Stimulated activated naive B cell treated with anti-CD40 and anti-IgM and Interleukin-4, amounts not matched to agents 10 μg/mL and 1 μg/mL and 100 μg/mL, for 72 hours (primary cell): ENCODE results near the gene PDE6C.

Experiments
- ATAC-seq, 2 donors: fragments of 150-1000 bp; cut with Tn5 transposase; replicated peaks; 2 replicates each; pipeline ENCODE4 v1.10.0; 2021; ENCODE audit warnings: moderate library complexity in 1 of 2
- DNase-seq: peaks from one replicate; pipeline ENCODE4 v3.0.0; 2021
- H3K27ac Mint-ChIP-seq: one replicate; pipeline ENCODE4 v1.8.0; 2022; ENCODE audit warnings: mild to moderate bottlenecking, mixed read lengths
- H3K27me3 Mint-ChIP-seq, 2 donors: one replicate each; pipeline ENCODE4 v1.8.0; 2022; ENCODE audit warnings: mixed read lengths in 2 of 2
- H3K36me3 Mint-ChIP-seq, 2 donors: one replicate each; pipeline ENCODE4 v1.8.0; 2022; ENCODE audit warnings: mixed read lengths in 2 of 2, mild to moderate bottlenecking in 1 of 2
- H3K4me1 Mint-ChIP-seq, 2 donors: one replicate each; pipeline ENCODE4 v1.8.0; 2022; ENCODE audit warnings: mixed read lengths in 2 of 2, mild to moderate bottlenecking in 1 of 2
- H3K4me3 Mint-ChIP-seq, 2 donors: one replicate each; pipeline ENCODE4 v1.8.0; 2022; ENCODE audit warnings: mild to moderate bottlenecking in 2 of 2, mixed read lengths in 2 of 2, moderate library complexity in 1 of 2
- H3K9me3 Mint-ChIP-seq, 2 donors: one replicate each; pipeline ENCODE4 v1.8.0; 2022; ENCODE audit warnings: mixed read lengths in 2 of 2, mild to moderate bottlenecking in 1 of 2

Gene PDE6C

GRCh38 chr10:93612311-93612710 is at the start of gene PDE6C:
PDE6C (plus strand) TSS chr10:93612537; CDS start chr10:93612726, 189 bp downstream.
- no peaks in the 10 kb centered on the region for H3K36me3 Mint-ChIP-seq
- H3K4me3 Mint-ChIP-seq: no peak within 1 kb of the TSS
- H3K4me1 Mint-ChIP-seq: peaks cover 5 to 11% of the 10 kb centered on the region in 2 donors
- ATAC-seq: no peak
- H3K27me3 Mint-ChIP-seq: peaks cover 9 to 26% of the 10 kb centered on the region in 2 donors
- H3K9me3 Mint-ChIP-seq: peaks cover 0 to 3% of the 10 kb centered on the region in 2 donors
- H3K27ac Mint-ChIP-seq: no peak within 1 kb of the TSS
- no peak for DNase-seq

GRCh38 chr10:93565446-93565845 is 46.9 kb upstream of the PDE6C start:
- ATAC-seq: peak in 1 of 2 donors; percentile 36
- Mint-ChIP-seq H3K27ac (no peak overlapping the region), H3K4me3 (no peak overlapping the region), H3K27me3 (peaks cover 36 to 60% of the 10 kb centered on the region in 2 donors), H3K9me3 (no peaks in the 10 kb centered on the region), H3K36me3 (no peaks in the 10 kb centered on the region), H3K4me1 (peaks cover 11 to 17% of the 10 kb centered on the region in 2 donors)
- DNase-seq: no peak

GRCh38 chr10:93566435-93567276 is 45.7 kb upstream of the PDE6C start, which contains the start of gene FFAR4:
FFAR4 (plus strand) TSS chr10:93566665; CDS start chr10:93566721, 56 bp downstream.
- peak within 1 kb of the TSS; percentile 45 to 65 for H3K4me3 Mint-ChIP-seq
- peaks cover 44 to 66% of the 10 kb centered on the region in 2 donors for H3K27me3 Mint-ChIP-seq

GRCh38 chr10:93567277-93568104 is 44.8 kb upstream of the PDE6C start:
- Mint-ChIP-seq H3K4me1 (peaks cover 11 to 17% of the 10 kb centered on the region in 2 donors), H3K36me3 (no peaks in the 10 kb centered on the region), H3K4me3 (peak overlapping the region; percentile 32 to 59), H3K9me3 (no peaks in the 10 kb centered on the region), H3K27ac (peak overlapping the region; percentile 69), H3K27me3 (peaks cover 51 to 68% of the 10 kb centered on the region in 2 donors)
- DNase-seq: no peak
- ATAC-seq: no peak

More at GRCh38 chr10:93566435-93567276, 45.7 kb upstream of the PDE6C start, which contains the start of gene FFAR4:
- DNase-seq: no peak
- ATAC-seq: no peak
- Mint-ChIP-seq H3K4me1 (peaks cover 11 to 17% of the 10 kb centered on the region in 2 donors), H3K27ac (peak within 1 kb of the TSS; percentile 69), H3K36me3 (no peaks in the 10 kb centered on the region), H3K9me3 (no peaks in the 10 kb centered on the region)

- Mint-ChIP-seq H3K27me3 (peaks cover 57 to 73% of the 10 kb centered on the region in 2 donors), H3K4me1 (peaks cover 11 to 22% of the 10 kb centered on the region in 2 donors), H3K36me3 (no peaks in the 10 kb centered on the region), H3K9me3 (no peaks in the 10 kb centered on the region), H3K4me3 (no peak overlapping the region), H3K27ac (peak overlapping the region; percentile 44)
- ATAC-seq (no peak), DNase-seq (no peak)
These were observed 44.3 kb upstream of the PDE6C start for GRCh38 chr10:93568105-93568390.

- ATAC-seq: no peak
- Mint-ChIP-seq H3K36me3 (no peaks in the 10 kb centered on the region), H3K27ac (no peak overlapping the region), H3K4me3 (no peak overlapping the region), H3K27me3 (peaks cover 57 to 64% of the 10 kb centered on the region in 2 donors), H3K4me1 (peaks cover 12 to 24% of the 10 kb centered on the region in 2 donors), H3K9me3 (no peaks in the 10 kb centered on the region)
- DNase-seq: no peak
These were observed 42.0 kb upstream of the PDE6C start for GRCh38 chr10:93570383-93570782.

- ATAC-seq (no peak), DNase-seq (no peak)
- no peaks in the 10 kb centered on the region for H3K9me3 Mint-ChIP-seq
- peaks cover 3 to 11% of the 10 kb centered on the region in 2 donors for H3K4me1 Mint-ChIP-seq
- H3K36me3 Mint-ChIP-seq: no peaks in the 10 kb centered on the region
- no peak overlapping the region for H3K27ac Mint-ChIP-seq
- peaks cover 44 to 50% of the 10 kb centered on the region in 2 donors for H3K27me3 Mint-ChIP-seq
- H3K4me3 Mint-ChIP-seq: no peak overlapping the region
These were observed 39.7 kb upstream of the PDE6C start for GRCh38 chr10:93572606-93573005.

GRCh38 chr10:93573051-93573909 is 39.1 kb upstream of the PDE6C start:
- H3K4me1 Mint-ChIP-seq: peaks cover 3 to 11% of the 10 kb centered on the region in 2 donors
- no peak for DNase-seq
- peak in 1 of 2 donors; percentile 48 for ATAC-seq
- peaks cover 42 to 48% of the 10 kb centered on the region in 2 donors for H3K27me3 Mint-ChIP-seq
- no peak overlapping the region for H3K4me3 Mint-ChIP-seq
- H3K36me3 Mint-ChIP-seq: no peaks in the 10 kb centered on the region
- no peaks in the 10 kb centered on the region for H3K9me3 Mint-ChIP-seq
- H3K27ac Mint-ChIP-seq: no peak overlapping the region

GRCh38 chr10:93573924-93574323 is 38.4 kb upstream of the PDE6C start:
- Mint-ChIP-seq H3K27me3 (peaks cover 40 to 42% of the 10 kb centered on the region in 2 donors), H3K4me1 (peaks cover 3 to 11% of the 10 kb centered on the region in 2 donors), H3K4me3 (no peak overlapping the region), H3K27ac (no peak overlapping the region), H3K9me3 (no peaks in the 10 kb centered on the region), H3K36me3 (no peaks in the 10 kb centered on the region)
- ATAC-seq (no peak), DNase-seq (no peak)

- DNase-seq (no peak), ATAC-seq (no peak)
- Mint-ChIP-seq H3K4me1 (peaks cover 3 to 11% of the 10 kb centered on the region in 2 donors), H3K36me3 (peaks cover 0 to 5% of the 10 kb centered on the region in 2 donors), H3K27ac (no peak overlapping the region), H3K27me3 (peaks cover 31 to 36% of the 10 kb centered on the region in 2 donors), H3K4me3 (no peak overlapping the region), H3K9me3 (peaks cover 9% of the 10 kb centered on the region in 2 donors)
These were observed 35.4 kb upstream of the PDE6C start for GRCh38 chr10:93576888-93577287.

- Mint-ChIP-seq H3K4me1 (peaks cover 3 to 11% of the 10 kb centered on the region in 2 donors), H3K27ac (no peak overlapping the region), H3K4me3 (no peak overlapping the region), H3K27me3 (peaks cover 27 to 30% of the 10 kb centered on the region in 2 donors), H3K36me3 (peaks cover 0 to 5% of the 10 kb centered on the region in 2 donors), H3K9me3 (peaks cover 9% of the 10 kb centered on the region in 2 donors)
- ATAC-seq (no peak), DNase-seq (no peak)
These were observed 34.8 kb upstream of the PDE6C start for GRCh38 chr10:93577565-93577964.

GRCh38 chr10:93579089-93579488 is 33.2 kb upstream of the PDE6C start:
- Mint-ChIP-seq H3K36me3 (peaks cover 0 to 5% of the 10 kb centered on the region in 2 donors), H3K27me3 (peaks cover 21 to 25% of the 10 kb centered on the region in 2 donors), H3K4me3 (no peak overlapping the region), H3K27ac (no peak overlapping the region), H3K9me3 (peaks cover 9% of the 10 kb centered on the region in 2 donors), H3K4me1 (no peaks in the 10 kb centered on the region)
- no peak for DNase-seq
- no peak for ATAC-seq

GRCh38 chr10:93579985-93580711 is 32.2 kb upstream of the PDE6C start:
- Mint-ChIP-seq H3K4me3 (no peak overlapping the region), H3K4me1 (no peaks in the 10 kb centered on the region), H3K36me3 (peaks cover 0 to 5% of the 10 kb centered on the region in 2 donors), H3K27me3 (peaks cover 21 to 25% of the 10 kb centered on the region in 2 donors), H3K9me3 (peaks cover 9% of the 10 kb centered on the region in 2 donors), H3K27ac (no peak overlapping the region)
- ATAC-seq: no peak
- no peak for DNase-seq
